ENCODE data around the gene NCAPD3. TPM values are rescaled to one million over a fixed set of nuclear protein-coding genes. Genes with fewer than 3 reads are reported as not detected.

Gene NCAPD3
- total and polyA plus RNA-seq, 5 donors from 2014 or later = 12.9 to 38.2 (median 15.3) TPM

DNA sequence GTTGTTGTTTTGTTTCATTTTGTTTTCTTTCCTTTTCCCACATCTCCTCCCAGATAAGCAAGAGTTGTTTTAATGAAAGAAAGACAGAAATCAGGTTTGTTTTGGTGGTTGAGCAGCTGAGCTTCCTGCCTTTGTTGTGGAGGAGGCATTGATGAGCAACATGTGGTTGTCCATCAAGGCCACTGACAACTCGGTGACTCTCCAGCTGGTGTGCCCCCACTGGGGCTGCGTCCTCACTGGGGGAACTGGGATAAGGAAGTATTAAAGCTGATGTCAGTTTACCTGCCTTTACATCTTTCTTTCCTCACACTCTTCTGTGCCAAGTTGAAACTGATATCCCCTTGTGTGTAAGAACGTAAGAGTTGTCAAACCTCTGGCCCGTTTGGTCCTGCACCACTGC is 6.6 kb upstream of the NCAPD3 start:
- H3K4me1 Mint-ChIP-seq = peaks cover 33 to 70% (median 58%) of the 10 kb centered on the region in 4 donors
- ATAC-seq (ENCODE audit: low read depth in 2 of 2) (no peak), DNase-seq (no peak)
- Histone ChIP-seq H3K27ac (ENCODE audit: insufficient read depth, low read length, poor library complexity, severe bottlenecking) (no peak overlapping the region), H3K4me3 (ENCODE audit: low read depth, low read length) (no peak overlapping the region), H3K9me3 (ENCODE audit: control insufficient read depth in 2 of 2, low read length in 2 of 2) (no peaks in the 10 kb centered on the region), H3K4me1 (ENCODE audit: control insufficient read depth, insufficient read depth, low read length, poor library complexity, severe bottlenecking) (peaks cover 42% of the 10 kb centered on the region), H3K27me3 (ENCODE audit: control insufficient read depth, insufficient read depth, low read length) (no peaks in the 10 kb centered on the region), H3K36me3 (ENCODE audit: control insufficient read depth, insufficient read depth, low read length) (peaks cover 17% of the 10 kb centered on the region)
- peak overlapping the region in 2 of 4 donors; percentile 11 to 28 for H3K4me3 Mint-ChIP-seq
- no peaks in the 10 kb centered on the region for H3K9me3 Mint-ChIP-seq
- H3K27me3 Mint-ChIP-seq = no peaks in the 10 kb centered on the region
- H3K27ac Mint-ChIP-seq = peak overlapping the region in 1 of 3 donors; percentile 67
- H3K36me3 Mint-ChIP-seq = peaks cover 20% of the 10 kb centered on the region

DNA sequence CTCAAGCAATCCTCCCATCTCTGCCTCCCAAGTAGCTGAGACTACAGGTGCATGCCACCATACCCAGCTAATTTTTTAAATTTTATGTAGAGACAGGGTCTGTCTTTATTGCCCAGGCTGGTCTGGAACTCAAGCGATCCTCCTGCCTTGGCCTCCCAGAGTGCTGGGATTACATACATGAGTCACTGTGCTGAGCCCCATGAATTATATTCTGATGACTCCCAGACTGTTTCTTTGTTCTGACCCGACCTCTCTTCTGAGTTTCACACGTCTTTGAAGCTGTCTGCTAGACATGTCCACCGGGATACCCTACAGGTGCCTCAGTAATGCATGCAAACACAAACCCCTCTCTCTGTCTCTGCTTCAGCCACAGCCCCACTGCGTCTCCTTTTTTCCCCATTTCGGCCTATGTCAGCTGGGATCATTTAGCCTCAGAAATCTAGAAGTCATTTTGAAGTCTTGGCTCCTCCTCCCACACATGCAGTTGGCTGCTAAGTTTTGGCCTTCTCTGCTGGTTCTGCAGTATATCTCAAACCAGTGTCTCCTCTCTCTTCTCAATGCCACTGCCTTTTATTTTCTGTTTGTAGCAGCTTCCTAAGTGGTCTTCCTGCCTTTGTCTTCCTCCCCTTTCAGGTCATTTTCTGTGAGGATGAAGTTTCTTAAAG is 5.5 kb upstream of the NCAPD3 start:
- Histone ChIP-seq H3K4me3 (ENCODE audit: low read depth, low read length) (no peak overlapping the region), H3K4me1 (ENCODE audit: control insufficient read depth, insufficient read depth, low read length, poor library complexity, severe bottlenecking) (peaks cover 46% of the 10 kb centered on the region), H3K27me3 (ENCODE audit: control insufficient read depth, insufficient read depth, low read length) (no peaks in the 10 kb centered on the region), H3K9me3 (ENCODE audit: control insufficient read depth in 2 of 2, low read length in 2 of 2) (no peaks in the 10 kb centered on the region), H3K36me3 (ENCODE audit: control insufficient read depth, insufficient read depth, low read length) (peaks cover 10% of the 10 kb centered on the region), H3K27ac (ENCODE audit: insufficient read depth, low read length, poor library complexity, severe bottlenecking) (no peak overlapping the region)
- peaks cover 12% of the 10 kb centered on the region for H3K36me3 Mint-ChIP-seq
- peaks cover 33 to 73% (median 59%) of the 10 kb centered on the region in 4 donors for H3K4me1 Mint-ChIP-seq
- DNase-seq = no peak
- H3K27ac Mint-ChIP-seq = peak overlapping the region in 2 of 3 donors; percentile 67 to 82
- H3K9me3 Mint-ChIP-seq = no peaks in the 10 kb centered on the region
- H3K27me3 Mint-ChIP-seq = no peaks in the 10 kb centered on the region
- peak overlapping the region; percentile 17 to 61 (median 36) for H3K4me3 Mint-ChIP-seq
- ATAC-seq (ENCODE audit: low read depth in 2 of 2) = no peak

GRCh38 chr11:134228625-134229024 is 4.9 kb upstream of the NCAPD3 start:
- no peaks in the 10 kb centered on the region for H3K9me3 ChIP-seq (ENCODE audit: control insufficient read depth in 2 of 2, low read length in 2 of 2)
- H3K27me3 ChIP-seq (ENCODE audit: control insufficient read depth, insufficient read depth, low read length) = no peaks in the 10 kb centered on the region
- H3K36me3 Mint-ChIP-seq = peaks cover 12% of the 10 kb centered on the region
- H3K4me3 ChIP-seq (ENCODE audit: low read depth, low read length) = no peak overlapping the region
- H3K9me3 Mint-ChIP-seq = peaks cover 0 to 2% (median 0%) of the 10 kb centered on the region in 7 donors
- no peak overlapping the region for H3K27ac ChIP-seq (ENCODE audit: insufficient read depth, low read length, poor library complexity, severe bottlenecking)
- peaks cover 49% of the 10 kb centered on the region for H3K4me1 ChIP-seq (ENCODE audit: control insufficient read depth, insufficient read depth, low read length, poor library complexity, severe bottlenecking)
- no peak for ATAC-seq (ENCODE audit: low read depth in 2 of 2)
- no peak for DNase-seq
- peaks cover 7% of the 10 kb centered on the region for H3K36me3 ChIP-seq (ENCODE audit: control insufficient read depth, insufficient read depth, low read length)
- H3K4me1 Mint-ChIP-seq = peaks cover 33 to 77% (median 61%) of the 10 kb centered on the region in 4 donors
- H3K27ac Mint-ChIP-seq = no peak overlapping the region
- H3K4me3 Mint-ChIP-seq = peak overlapping the region in 3 of 4 donors; percentile 11 to 70 (median 61)
- H3K27me3 Mint-ChIP-seq = peaks cover 5% of the 10 kb centered on the region

GRCh38 chr11:134226806-134227325 is 3.1 kb upstream of the NCAPD3 start:
- H3K27me3 Mint-ChIP-seq = peaks cover 5% of the 10 kb centered on the region
- H3K27ac ChIP-seq (ENCODE audit: insufficient read depth, low read length, poor library complexity, severe bottlenecking) = no peak overlapping the region
- no peaks in the 10 kb centered on the region for H3K9me3 ChIP-seq (ENCODE audit: control insufficient read depth in 2 of 2, low read length in 2 of 2)
- peaks cover 61% of the 10 kb centered on the region for H3K4me1 ChIP-seq (ENCODE audit: control insufficient read depth, insufficient read depth, low read length, poor library complexity, severe bottlenecking)
- peaks cover 49 to 79% (median 69%) of the 10 kb centered on the region in 4 donors for H3K4me1 Mint-ChIP-seq
- DNase-seq = peak in 1 of 3 donors; percentile 7
- H3K27me3 ChIP-seq (ENCODE audit: control insufficient read depth, insufficient read depth, low read length) = no peaks in the 10 kb centered on the region
- peaks cover 0 to 2% (median 0%) of the 10 kb centered on the region in 7 donors for H3K9me3 Mint-ChIP-seq
- H3K36me3 Mint-ChIP-seq = peaks cover 12% of the 10 kb centered on the region
- peaks cover 7% of the 10 kb centered on the region for H3K36me3 ChIP-seq (ENCODE audit: control insufficient read depth, insufficient read depth, low read length)
- peak overlapping the region; percentile 81 for H3K4me3 ChIP-seq (ENCODE audit: low read depth, low read length)
- H3K4me3 Mint-ChIP-seq = peak overlapping the region; percentile 94 to 99 (median 94)
- peak overlapping the region; percentile 15 to 43 (median 20) for H3K27ac Mint-ChIP-seq
- ATAC-seq (ENCODE audit: low read depth in 2 of 2) = no peak

GRCh38 chr11:134224710-134225664 is 1.2 kb upstream of the NCAPD3 start:
- Mint-ChIP-seq H3K27me3 (peaks cover 5% of the 10 kb centered on the region), H3K9me3 (peaks cover 0 to 2% (median 0%) of the 10 kb centered on the region in 7 donors), H3K4me1 (peaks cover 58 to 80% (median 67%) of the 10 kb centered on the region in 4 donors), H3K36me3 (peaks cover 16% of the 10 kb centered on the region), H3K27ac (peak overlapping the region; percentile 61 to 93 (median 93)), H3K4me3 (peak overlapping the region; percentile 94 to 100 (median 96))
- peak; percentile 23 to 79 (median 38) for DNase-seq
- H3K4me1 ChIP-seq (ENCODE audit: control insufficient read depth, insufficient read depth, low read length, poor library complexity, severe bottlenecking) = peaks cover 53% of the 10 kb centered on the region
- peak in 1 of 2 donors; percentile 4 for ATAC-seq (ENCODE audit: low read depth in 2 of 2)
- H3K9me3 ChIP-seq (ENCODE audit: control insufficient read depth in 2 of 2, low read length in 2 of 2) = no peaks in the 10 kb centered on the region
- no peaks in the 10 kb centered on the region for H3K27me3 ChIP-seq (ENCODE audit: control insufficient read depth, insufficient read depth, low read length)
- H3K27ac ChIP-seq (ENCODE audit: insufficient read depth, low read length, poor library complexity, severe bottlenecking) = peak overlapping the region; percentile 98
- H3K4me3 ChIP-seq (ENCODE audit: low read depth, low read length) = peak overlapping the region; percentile 81
- H3K36me3 ChIP-seq (ENCODE audit: control insufficient read depth, insufficient read depth, low read length) = peaks cover 2% of the 10 kb centered on the region

GRCh38 chr11:134223121-134223520 is 646 bp downstream of the NCAPD3 start:
- H3K27ac ChIP-seq (ENCODE audit: insufficient read depth, low read length, poor library complexity, severe bottlenecking) = peak overlapping the region; percentile 98
- Mint-ChIP-seq H3K27me3 (peaks cover 5% of the 10 kb centered on the region), H3K9me3 (peaks cover 0 to 2% (median 0%) of the 10 kb centered on the region in 7 donors), H3K4me1 (peaks cover 53 to 74% (median 57%) of the 10 kb centered on the region in 4 donors), H3K36me3 (peaks cover 24% of the 10 kb centered on the region), H3K4me3 (peak overlapping the region; percentile 92 to 100 (median 97)), H3K27ac (peak overlapping the region; percentile 85 to 98 (median 91))
- H3K4me1 ChIP-seq (ENCODE audit: control insufficient read depth, insufficient read depth, low read length, poor library complexity, severe bottlenecking) = peaks cover 42% of the 10 kb centered on the region
- no peaks in the 10 kb centered on the region for H3K9me3 ChIP-seq (ENCODE audit: control insufficient read depth in 2 of 2, low read length in 2 of 2)
- peak overlapping the region; percentile 97 for H3K4me3 ChIP-seq (ENCODE audit: low read depth, low read length)
- ATAC-seq (ENCODE audit: low read depth in 2 of 2) (no peak), DNase-seq (peak in 2 of 3 donors; percentile 8 to 36)
- peaks cover 9% of the 10 kb centered on the region for H3K36me3 ChIP-seq (ENCODE audit: control insufficient read depth, insufficient read depth, low read length)
- H3K27me3 ChIP-seq (ENCODE audit: control insufficient read depth, insufficient read depth, low read length) = no peaks in the 10 kb centered on the region

GRCh38 chr11:134216816-134217215 is 7.0 kb downstream of the NCAPD3 start:
- H3K4me3 ChIP-seq (ENCODE audit: low read depth, low read length) = no peak overlapping the region
- H3K27ac ChIP-seq (ENCODE audit: insufficient read depth, low read length, poor library complexity, severe bottlenecking) = no peak overlapping the region
- ATAC-seq (ENCODE audit: low read depth in 2 of 2) (no peak), DNase-seq (no peak)
- no peaks in the 10 kb centered on the region for H3K9me3 ChIP-seq (ENCODE audit: control insufficient read depth in 2 of 2, low read length in 2 of 2)
- no peak overlapping the region for H3K4me3 Mint-ChIP-seq
- peaks cover 22% of the 10 kb centered on the region for H3K36me3 ChIP-seq (ENCODE audit: control insufficient read depth, insufficient read depth, low read length)
- H3K27ac Mint-ChIP-seq = peak overlapping the region in 1 of 3 donors; percentile 23
- peaks cover 0 to 2% (median 0%) of the 10 kb centered on the region in 7 donors for H3K9me3 Mint-ChIP-seq
- H3K4me1 ChIP-seq (ENCODE audit: control insufficient read depth, insufficient read depth, low read length, poor library complexity, severe bottlenecking) = no peaks in the 10 kb centered on the region
- H3K36me3 Mint-ChIP-seq = peaks cover 18% of the 10 kb centered on the region
- H3K4me1 Mint-ChIP-seq = peaks cover 33 to 47% (median 44%) of the 10 kb centered on the region in 4 donors
- no peaks in the 10 kb centered on the region for H3K27me3 ChIP-seq (ENCODE audit: control insufficient read depth, insufficient read depth, low read length)
- no peaks in the 10 kb centered on the region for H3K27me3 Mint-ChIP-seq
